ENCODE measurements around the gene IDI2. TPM values are rescaled to one million over a fixed set of nuclear protein-coding genes. Genes with fewer than 3 reads are reported as not detected.

IDI2 gene
- total RNA-seq, 4 donors from 2014 or later, result 0.30 TPM; not detected in 3

- Histone ChIP-seq H3K27ac (no peak overlapping the region), H3K4me3 (no peak overlapping the region), H3K9me3 (peaks cover 0 to 32% (median 0%) of the 10 kb centered on the region in 4 donors), H3K36me3 (no peaks in the 10 kb centered on the region), H3K4me1 (peaks cover 0 to 7% (median 0%) of the 10 kb centered on the region in 4 donors), H3K27me3 (no peaks in the 10 kb centered on the region)
- 62 to 73% methylated on average over 15 of the region's 15 CpGs for WGBS, 2 donors
- DNase-seq (ENCODE audit: low spot score in 2 of 2), result no peak
- TF ChIP-seq EP300 (IDR thresholded peaks at IDR 0.05), result no peak
- TF ChIP-seq CTCF (IDR thresholded peaks at IDR 0.05), result no peak
- TF ChIP-seq POLR2A (IDR thresholded peaks at IDR 0.05), result no peak
These were observed 56.0 kb downstream of the IDI2 start for GRCh38 chr10:969473-970150.

Other genes with a start within 250 kb of the IDI2 start
- gene LARP4B, start 94.2 kb downstream of the IDI2 start, total RNA-seq, result 10 to 100 TPM; 50.2 to 64.7 (median 58.6) TPM
- 10 to 100 TPM; 19.0 to 45.0 (median 33.9) TPM for gene GTPBP4, start 37.4 kb downstream of the IDI2 start, total RNA-seq
- gene IDI1, start 23.3 kb upstream of the IDI2 start, total RNA-seq, result 10 to 100 TPM; 25.5 to 41.0 (median 33.4) TPM
- 10 to 100 TPM in 3 of 4 donors, 1 to 10 TPM in 1; 9.6 to 14.4 (median 12.9) TPM for gene WDR37, start 30.5 kb upstream of the IDI2 start, total RNA-seq

All from tibial nerve (tissue), 4 donors.